Ramos (cell line): ENCODE data around the gene MRAS.

Experiments used
- in situ Hi-C: fragments of 300-500 bp; cut with MboI; formaldehyde crosslinking; loops from one replicate; pipeline ENCODE4 v1.14.3; 2022; ENCODE audit warnings: low sequenced_read_pairs; ENCODE audit not compliant: unreplicated experiment

The MRAS gene

DNA sequence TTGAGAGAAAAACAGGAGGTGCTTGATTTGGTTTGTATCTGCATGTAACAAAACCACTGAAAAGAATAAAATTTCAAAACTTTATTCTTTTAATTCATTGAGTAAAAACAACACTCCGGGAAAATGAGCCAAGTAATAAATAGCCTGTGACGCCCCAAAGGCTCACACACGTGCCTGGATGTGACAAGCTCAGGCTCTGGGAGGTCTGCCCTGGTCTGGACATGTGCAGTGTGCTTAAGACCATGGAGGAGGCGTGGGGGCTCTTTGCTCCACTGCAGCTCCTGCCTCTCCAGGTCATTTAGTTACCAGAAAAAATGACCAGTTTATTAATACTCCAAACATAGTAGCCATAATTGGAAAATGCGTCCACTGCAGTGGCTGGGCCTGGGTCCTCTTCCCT is 10.1 kb upstream of the MRAS start:
- in situ Hi-C loops: no loop called here

DNA sequence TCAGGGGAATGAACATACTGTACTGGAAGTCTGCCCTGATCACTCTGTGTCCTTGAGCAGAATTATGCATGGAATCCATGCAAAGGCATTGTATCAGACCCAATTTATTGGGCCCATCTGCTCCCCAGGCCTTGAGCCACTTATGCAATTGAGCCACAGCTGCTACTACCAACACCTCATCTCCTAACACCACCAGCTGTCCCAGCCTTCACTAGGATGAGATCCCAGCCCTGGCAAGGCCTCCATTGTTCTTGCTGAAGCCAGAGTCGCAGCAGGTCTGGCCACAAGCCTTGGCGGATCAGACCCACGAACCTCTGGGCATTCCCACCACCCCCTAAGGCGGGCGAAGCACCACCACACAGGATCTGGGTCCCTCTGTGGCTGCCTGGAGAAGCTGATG is 9.6 kb upstream of the MRAS start:
- in situ Hi-C loops: no loop called here

DNA sequence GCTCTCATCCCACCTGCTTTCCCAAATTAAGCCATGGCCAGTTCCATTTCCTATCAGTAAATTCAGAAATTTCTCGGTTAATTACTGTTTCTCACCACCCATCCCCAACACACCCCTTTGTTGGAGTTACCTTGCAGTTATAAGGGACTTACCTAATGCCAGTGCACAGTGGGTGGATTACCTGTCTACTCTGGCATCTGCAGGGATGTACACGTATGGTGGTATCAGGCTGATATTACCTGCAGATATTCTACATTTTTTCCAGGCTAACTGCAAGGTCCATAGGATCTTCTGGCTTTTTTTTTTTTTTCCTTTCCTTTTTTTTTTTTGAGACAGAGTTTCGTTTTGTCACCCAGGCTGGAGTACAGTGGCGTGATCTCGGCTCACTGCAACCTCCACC is 7.9 kb upstream of the MRAS start:
- in situ Hi-C loops: no loop called here

DNA sequence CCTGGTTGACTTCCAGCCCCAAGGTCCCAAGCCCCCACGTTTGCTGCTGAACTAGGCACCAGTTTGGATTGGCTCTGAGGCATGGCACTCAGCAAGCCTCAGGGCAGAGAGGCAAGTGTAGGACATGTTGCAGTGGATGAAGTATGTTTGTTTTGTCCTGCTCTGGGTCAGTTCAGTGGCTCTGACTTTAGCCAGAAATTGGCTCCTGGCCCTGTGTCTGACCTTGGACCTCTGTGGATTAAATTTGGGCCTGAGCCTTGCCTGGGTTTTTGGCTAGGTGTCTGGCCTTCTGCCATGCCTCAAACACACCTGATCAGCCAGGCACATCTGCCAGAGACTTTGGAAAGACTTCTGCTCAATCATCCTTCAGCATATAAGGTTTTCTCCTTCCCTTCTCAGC is 3.6 kb upstream of the MRAS start:
- in situ Hi-C loops: no loop called here

DNA sequence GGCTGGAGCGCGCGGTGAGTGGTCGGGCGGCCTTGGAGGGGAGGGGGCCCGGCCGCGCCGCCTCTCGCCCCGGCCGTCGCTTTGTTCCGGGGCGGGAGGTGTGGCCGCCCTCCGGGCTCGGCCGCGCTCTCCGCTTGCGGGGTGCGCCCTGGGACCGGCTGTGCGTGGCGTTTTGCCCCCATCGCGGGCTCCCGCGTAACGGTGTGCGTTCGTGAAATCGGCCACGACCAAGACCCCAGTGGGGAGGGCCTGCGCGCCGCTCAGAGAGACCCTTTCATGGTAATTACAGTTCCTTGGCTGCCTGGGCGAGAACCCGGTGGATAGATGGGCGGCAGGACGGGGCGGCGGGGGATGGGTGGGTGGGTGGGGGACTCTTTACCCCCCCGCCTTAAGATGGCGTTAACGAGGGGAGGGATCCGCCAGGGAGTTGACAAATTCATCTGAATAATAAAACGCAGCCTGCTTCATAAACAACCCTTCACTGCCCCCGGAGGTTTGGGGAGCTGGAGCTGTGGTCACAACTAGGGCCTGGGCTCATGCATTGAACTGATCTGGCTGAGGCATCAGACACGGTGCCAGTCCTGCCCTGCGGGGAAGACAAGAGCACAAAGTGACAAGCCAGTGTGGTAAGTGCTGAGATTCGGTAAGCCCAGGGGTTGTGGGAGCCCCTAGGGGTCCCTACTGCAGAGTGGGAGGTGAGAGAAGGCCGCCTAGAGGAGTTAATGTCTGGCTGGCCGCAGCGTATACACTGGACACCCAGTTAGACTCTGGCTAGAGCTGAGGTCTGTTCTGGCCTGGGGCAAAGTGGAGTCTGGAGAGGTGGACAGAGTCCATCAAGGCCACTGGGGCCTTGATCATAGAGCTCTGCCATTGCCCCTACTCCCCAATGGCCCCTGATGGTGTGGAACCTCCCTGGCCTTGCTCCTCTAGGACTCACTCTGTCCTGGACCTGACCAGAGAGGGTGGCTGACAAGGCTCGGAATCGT is 668 bp downstream of the MRAS start:
- in situ Hi-C loops: no loop called here

DNA sequence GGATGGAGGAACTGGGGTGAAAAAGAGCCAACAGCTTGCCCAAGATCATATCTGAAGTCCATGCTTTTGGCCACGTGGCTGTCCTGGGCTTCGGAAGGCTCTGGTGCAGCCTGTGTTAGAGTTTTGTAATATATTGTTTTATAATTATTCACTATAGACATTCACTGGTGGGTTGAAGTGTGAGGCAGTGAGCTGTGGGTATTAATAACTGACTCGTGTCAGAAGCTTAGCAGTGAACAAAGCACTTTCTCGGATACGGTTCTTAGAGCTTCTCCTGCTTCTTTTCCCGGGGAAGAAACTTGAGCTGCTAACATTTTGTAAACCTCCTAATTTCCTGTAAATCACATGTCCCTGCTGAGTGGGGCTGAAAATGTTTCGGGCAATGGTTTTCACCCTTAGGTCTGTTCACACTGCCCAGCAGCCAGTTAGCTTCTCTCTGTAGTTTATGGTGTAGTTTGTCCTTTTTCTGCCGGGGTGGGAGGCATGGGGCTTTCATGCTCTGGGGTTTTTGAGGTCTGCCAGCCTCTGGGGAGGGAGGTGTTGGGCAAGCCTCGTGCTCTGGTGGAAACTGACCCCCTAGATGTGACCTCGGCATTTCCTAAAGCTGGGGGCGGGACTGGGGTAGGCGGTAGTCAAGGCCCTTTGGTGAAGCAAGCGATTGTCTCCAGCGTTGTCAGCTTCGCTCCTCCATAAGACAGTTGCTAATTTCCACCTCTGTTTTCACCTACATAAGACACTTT is 1.7 kb downstream of the MRAS start:
- in situ Hi-C loops: no loop called here

DNA sequence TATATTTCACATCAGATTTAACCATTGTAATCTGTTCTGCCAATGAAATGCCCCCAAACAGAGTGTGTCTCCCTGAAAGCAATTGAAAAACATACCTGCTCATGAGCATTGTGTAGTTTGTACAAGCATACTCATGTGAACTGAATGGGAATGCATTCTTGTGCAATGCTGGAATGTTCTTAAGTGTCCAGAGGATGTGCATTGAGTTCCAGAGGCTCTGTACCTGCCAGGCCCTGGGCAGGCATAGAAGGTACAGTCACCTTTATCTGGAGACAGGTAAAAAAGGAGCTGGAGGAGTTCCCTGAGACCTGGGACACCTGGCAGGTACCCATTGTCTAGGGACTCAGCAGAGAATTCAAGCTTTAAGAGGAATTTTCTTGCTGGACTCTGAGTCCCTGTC is 2.8 kb downstream of the MRAS start:
- in situ Hi-C loops: no loop called here

DNA sequence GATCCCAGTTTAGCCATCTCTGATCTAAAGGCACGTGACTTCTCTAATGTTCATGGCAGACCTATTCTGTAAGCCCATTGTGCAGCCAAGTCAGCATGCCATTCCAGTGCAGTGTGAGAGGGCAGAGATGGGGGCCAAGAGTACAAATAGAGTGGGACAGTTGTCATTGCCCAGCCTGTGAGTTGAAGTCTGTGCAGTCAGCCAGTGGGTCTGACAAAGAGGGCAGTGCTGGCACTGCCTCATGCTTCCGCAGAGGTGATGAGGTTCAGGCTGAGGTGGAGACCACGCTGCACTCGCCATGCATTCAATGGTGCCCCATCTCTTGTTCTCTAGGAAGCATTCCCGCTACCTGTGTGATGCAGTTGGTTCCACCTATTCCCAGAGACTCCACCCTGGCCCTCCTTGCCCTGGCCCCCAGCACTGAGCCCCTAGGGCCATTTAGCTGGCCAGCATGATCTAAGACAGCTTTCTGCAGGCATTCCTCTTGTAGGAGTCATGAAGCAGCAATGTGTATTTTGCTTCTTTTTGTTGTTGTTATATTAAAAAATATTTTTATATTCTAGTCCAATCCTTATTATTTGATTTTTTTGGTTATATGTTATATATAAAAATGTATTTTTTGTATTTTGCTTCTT is 3.7 kb downstream of the MRAS start:
- in situ Hi-C loops: no loop called here

DNA sequence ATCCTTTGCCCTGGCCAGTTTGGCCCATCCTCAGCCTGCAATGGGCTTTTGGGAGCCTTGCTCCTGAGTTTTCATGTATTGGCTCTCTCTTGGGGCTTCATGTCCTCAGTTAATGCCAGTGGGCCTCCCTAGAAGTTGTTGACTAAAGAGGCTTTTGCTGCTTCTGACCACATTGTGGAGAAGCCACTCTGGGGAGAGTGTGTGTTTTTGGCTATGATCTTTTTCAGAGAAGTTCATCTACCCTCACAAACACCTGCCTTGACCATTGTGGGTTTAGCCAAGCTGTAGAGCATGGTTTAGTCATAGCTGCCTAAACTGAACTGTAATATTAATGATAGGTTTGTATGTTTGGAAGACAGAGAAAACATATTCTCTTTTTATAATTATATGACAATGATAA is 6.0 kb downstream of the MRAS start:
- in situ Hi-C loops: no loop called here

DNA sequence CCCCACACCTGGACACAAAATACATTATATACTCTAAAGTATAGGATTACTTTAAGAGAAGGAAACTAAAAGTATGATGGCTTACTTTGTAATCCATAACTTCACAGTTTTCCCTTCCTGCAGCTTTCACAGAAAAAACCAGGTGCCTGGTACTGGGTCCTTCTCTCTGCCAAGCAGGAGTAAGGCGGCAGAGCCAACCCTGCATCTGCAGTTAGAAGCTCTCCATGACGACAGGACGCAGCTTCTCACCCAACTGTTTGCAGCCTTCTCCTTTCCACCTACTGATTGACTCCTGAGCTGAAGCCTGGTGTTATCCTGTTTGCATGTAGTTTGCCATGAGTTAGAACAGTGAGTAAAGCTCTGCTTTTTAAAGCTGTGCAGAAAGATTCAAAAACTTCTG is 6.7 kb downstream of the MRAS start:
- in situ Hi-C loops: no loop called here

DNA sequence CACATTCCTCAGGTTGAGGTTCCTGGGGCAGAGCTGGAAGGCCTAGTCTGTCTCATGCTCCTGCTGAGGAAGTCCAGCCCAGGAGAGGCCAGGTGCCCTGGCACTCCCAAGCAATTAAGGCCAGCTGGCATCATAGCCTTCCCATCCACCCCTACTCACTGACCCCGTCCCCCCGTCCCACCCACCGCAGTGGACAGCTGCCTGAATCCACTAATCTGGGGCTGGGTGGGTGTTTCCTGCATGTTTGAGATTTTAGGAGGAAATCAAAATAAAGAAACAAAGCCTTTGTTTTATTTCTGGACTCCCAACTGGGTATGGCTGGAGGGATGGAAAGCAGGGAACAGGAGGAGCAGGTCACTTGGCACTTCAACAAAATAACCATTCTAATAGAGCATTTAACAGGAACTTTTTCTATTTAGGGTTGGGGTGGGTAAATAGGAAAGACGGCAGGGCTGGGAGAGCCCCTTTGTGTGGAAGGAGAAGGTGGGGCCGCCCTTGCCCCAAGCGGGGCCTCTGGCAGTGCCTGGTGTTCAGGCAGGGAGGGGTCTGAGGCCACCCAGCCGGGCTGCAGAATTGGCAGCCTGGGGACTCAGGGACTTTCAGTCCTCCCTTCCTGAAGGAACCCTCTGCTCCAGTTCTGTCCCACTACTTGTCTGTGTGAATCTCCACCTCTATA is 8.5 kb downstream of the MRAS start:
- in situ Hi-C loops: no loop called here

DNA sequence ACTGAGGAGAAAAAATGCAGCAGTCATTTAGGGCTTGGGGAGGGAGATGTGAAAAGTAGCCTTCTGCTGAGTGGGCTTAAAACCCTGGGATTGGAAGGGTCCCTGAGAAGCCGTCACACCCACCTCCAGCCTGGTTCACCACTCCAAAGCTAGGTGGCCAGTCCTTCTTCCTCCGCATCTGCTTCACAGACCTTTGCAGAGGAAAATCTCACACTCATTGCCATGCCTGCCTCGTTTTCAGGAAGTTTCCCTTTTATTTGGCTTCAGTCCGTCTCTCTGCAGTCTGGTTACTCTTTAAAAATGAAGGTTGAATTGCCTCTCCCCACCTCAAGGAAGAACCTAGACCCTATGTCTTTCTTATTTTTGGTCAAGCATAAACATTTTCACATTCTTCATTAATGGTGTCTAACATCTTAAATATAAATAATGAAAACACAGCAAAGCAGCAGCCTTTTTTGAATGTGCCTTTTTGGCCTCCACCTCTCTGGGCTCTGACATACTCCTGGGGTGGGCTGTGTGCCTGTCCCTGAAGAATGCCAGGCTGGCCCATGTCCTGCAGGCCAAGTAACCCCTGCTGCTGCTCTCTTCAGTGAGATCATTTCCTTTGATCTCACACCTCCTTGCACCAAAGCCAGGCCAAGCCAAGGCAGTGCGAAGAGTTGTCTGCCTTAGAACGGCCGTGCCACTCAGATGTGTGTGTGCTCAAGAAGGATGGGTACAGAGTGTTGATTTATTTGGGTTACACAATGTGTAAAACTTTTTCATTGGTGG is 11.0 kb downstream of the MRAS start:
- in situ Hi-C loops: no loop called here

DNA sequence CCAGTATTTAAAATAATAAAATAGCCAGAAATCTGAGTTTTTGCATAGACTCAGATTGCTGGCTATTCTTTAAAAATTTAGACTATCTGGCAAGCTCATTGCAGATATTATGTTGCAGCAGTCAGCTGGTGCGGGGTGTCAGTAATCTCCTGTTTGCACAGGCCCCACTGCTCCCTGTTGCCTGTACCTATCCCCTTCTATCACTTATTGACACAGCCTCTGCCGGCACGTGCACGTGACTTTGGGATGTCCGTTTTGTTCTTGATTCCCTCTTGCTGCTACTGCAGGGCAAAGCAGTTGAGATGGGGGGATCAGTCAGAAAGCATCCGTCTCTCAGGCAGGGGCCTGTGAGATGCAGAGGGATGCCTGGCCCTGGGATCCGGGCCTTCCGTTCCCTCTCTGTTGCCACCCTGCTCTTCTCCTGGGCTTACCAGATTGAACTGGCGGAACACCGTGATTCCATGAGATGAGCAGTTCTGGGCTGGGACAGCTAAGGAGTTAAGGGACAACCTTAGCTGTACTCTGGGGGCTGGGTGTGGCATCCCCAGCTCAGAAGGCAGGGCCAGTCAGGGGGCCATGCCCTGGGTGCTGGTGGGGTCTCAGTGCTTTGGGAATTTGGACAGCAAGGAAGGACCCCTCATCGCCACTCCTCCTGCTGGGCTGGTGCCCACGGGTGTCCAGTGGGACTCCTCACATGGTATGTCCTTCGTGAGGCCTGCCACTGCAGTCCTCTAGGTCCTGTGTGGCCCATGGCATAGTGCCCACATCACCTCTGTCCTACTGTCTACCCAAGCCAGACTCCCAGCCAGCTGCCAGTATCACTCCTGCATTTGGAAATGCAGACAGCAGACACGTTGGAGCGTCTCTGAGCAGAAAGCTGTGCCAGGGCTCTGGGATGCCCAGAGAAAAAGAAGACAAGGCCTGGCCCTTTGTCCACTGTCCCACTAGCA is 11.8 kb downstream of the MRAS start:
- in situ Hi-C loops: no loop called here

DNA sequence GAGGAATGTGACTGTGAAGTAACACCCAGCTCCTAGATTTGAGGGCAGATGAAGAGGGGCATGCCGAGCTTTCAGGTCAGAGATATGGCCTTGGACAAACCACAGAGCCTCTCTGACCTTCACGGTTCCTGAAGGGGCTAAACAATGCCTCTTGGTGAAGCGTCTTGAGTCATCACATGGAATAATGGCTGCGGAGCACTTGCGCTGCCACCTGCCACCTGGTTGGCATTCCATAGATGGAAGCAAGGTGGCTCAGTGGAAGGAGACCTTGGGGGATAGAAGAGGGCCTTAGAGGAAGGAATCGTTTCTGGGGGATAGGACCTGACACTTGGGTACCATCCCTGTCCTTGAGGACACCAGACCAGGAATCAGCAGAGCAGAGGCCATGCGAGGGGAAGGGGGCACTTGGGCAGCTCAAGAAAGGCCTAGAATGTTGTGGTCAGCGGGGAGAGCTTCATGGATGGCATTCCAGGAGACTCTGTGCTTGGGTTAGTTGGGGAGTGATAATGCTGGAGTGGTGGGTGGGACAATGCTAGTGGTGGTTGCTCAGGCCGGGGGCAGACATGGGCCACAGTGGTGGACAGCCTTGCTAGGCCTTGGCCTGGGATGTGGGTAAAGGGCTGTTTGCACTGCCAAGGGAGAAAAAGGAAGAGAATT is 12.6 kb downstream of the MRAS start:
- in situ Hi-C loops: no loop called here

DNA sequence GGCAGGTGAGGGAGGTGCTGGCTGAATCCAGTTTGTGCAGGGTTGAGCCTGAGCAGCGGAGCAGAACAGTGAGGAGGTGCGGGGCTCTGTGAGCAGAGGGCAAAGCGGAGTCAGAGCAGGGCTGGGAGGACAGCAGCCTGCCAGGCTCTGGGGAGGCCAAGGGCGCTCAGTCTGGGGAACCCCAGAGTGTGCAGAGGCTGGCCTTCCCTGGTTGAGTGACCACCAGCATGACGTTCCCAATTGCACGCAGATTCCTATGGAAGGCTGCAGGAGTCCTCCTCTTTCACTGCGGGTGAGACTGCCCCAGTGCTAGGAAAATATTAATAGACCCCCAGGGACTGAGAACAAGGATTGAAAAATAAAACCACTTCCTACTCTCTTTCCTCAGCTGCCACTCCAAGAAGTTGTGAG is 13.2 kb downstream of the MRAS start:
- in situ Hi-C loops: no loop called here

DNA sequence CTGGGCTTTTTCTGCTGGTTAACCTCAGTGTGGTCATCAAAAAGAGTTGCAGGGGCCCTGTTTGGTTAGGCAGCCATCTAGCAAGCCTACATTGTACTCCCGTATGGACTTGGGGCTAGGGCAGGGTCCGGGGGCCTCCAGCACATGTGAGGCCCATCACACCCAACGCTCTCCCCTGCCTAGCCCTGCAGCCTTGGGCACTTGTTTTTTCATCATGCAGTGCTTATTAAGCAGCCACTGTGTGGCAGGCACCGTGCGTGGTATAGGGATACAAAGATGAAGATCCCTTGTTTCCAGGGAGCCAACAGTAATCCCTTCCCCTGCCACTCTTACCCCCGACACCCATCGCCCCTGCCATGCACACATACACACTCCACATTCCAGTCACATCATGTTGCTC is 14.2 kb downstream of the MRAS start:
- in situ Hi-C loops: no loop called here

DNA sequence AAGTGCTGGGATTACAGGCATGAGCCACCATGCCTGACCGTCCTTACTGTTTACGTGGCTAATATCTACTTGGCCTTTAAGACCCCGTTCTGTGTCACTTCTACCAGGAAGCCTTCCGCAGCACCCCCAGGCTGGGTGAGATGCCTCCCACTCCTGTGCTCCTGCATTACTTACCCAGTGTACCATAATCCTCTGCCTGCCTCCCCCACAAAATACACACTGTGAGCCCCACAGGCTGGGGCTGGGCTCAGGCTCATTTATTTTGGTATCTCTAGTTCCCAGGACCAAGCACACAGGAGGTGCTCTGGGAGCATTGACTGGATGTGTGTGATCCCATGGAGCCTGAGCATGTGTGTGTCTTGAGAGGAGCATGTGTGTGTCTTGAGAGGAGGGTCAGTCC is 14.9 kb downstream of the MRAS start:
- in situ Hi-C loops: no loop called here
